ACC112 (cell line): ENCODE measurements around the gene SMCO4.

Source experiments
- H2AFZ ChIP-seq: fragments of 200-600 bp; sonication (generic); one replicate; pipeline ENCODE4 v1.6.0; 2017; ENCODE audit warnings: antibody characterized with exemption, low read length; ENCODE audit not compliant: unreplicated experiment
- H3K27ac ChIP-seq: fragments of 200-600 bp; sonication (generic); 2 replicates; pipeline ENCODE4 v1.5.1; 2014; ENCODE audit warnings: low read depth, mild to moderate bottlenecking, antibody characterized with exemption, low read length, moderate library complexity
- H3K27me3 ChIP-seq: fragments of 200-600 bp; sonication (generic); 2 replicates; pipeline ENCODE4 v1.6.1; 2014; ENCODE audit warnings: mild to moderate bottlenecking, antibody characterized with exemption, low read length, moderate library complexity, mixed read lengths; ENCODE audit not compliant: insufficient read depth
- H3K36me3 ChIP-seq: fragments of 200-600 bp; sonication (generic); 2 replicates; pipeline ENCODE4 v1.6.1; 2016; ENCODE audit warnings: mild to moderate bottlenecking, antibody characterized with exemption, low read length, moderate library complexity, mixed read lengths; ENCODE audit not compliant: insufficient read depth
- H3K4me1 ChIP-seq: fragments of 200-600 bp; sonication (generic); one replicate; pipeline ENCODE4 v1.6.1; 2016; ENCODE audit warnings: low read length, mixed read lengths; ENCODE audit not compliant: insufficient read depth, unreplicated experiment, control insufficient read depth
- H3K4me3 ChIP-seq: fragments of 200-600 bp; sonication (generic); 2 replicates; pipeline ENCODE4 v1.5.1; 2014; ENCODE audit warnings: mild to moderate bottlenecking, low read depth, low read length
- H3K79me2 ChIP-seq: fragments of 200-600 bp; sonication (generic); one replicate; pipeline ENCODE4 v1.6.0; 2016; ENCODE audit warnings: low read length; ENCODE audit not compliant: control insufficient read depth, unreplicated experiment, insufficient read depth

The SMCO4 gene

DNA sequence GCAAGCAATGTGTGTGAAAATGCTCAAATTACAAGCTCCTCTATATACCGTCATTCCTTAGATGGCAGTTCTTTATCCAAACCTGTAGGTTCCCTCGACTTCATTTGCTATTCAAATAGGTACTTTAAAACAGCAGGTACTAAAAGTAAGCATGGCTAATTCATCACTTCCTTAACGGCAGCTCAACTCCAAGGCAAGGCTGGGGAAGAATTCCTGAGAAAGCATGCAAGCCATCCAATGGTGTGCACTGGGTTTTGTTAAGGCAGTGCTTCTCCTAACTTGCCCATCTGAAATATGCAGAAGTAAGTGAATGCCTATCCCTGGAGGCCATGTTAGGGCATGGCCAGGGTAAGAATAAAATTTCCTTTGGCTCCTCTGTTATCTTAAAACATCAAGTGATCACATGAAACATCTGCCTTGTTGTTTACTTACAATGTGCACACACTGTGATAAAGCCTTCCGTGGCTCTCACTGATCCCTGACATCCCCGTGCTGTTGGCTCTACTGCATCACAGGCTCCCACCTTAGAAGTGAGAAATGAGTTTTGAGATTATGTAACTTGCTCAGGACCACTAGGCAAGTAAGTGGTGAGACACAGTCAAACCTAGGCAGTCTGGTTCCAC, 52.1 kb downstream of the SMCO4 start:
- Histone ChIP-seq H3K27ac (no peak overlapping the region), H3K4me3 (no peak overlapping the region), H3K4me1 (no peaks in the 10 kb centered on the region), H3K36me3 (no peaks in the 10 kb centered on the region), H3K79me2 (no peaks in the 10 kb centered on the region), H3K27me3 (no peaks in the 10 kb centered on the region), H2AFZ (no peak overlapping the region)

DNA sequence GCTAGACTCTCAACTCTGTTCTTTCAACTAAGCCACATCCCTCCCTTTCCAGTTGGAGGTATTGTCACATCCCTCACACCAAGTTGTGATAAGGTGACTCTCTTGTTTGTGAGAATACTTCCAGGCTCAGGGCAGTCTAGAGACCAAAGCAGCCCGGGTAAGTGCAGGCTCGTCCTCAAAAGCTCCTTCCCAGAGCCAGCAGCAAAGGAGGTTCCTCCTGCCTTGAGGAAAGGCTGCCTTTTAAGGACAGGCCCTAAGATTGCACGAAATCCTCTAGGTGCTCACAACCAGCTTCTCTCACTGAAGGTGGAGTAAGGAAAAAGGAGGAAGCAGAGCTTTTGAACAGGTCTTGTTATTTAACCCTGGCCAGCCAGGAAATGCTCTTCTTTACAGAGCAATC, 53.4 kb downstream of the SMCO4 start:
- Histone ChIP-seq H3K79me2 (no peaks in the 10 kb centered on the region), H3K36me3 (no peaks in the 10 kb centered on the region), H3K4me1 (no peaks in the 10 kb centered on the region), H3K4me3 (no peak overlapping the region), H3K27ac (no peak overlapping the region), H3K27me3 (no peaks in the 10 kb centered on the region), H2AFZ (no peak overlapping the region)

DNA sequence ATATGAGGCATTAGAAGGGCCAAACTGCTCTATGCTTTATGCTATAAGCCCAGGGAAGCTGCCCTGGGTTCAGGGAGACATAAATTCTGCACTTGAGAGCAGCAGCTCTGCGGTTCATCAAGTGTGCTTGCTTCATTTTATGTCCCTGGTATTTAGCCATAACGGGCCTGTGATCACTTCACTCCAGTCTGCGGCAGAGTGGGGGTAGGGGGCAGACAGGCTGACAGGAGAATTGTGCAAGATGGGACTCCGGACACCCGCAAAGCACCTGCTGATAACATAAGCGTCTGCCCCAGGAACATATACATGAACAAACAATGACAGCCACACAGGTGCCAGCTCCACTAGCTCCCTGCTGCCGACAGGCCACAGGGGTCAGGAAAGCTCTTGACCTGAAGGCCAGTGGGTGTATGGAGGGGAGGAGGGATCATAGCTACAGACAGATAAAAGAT, 56.1 kb downstream of the SMCO4 start:
- Histone ChIP-seq H3K79me2 (no peaks in the 10 kb centered on the region), H3K36me3 (no peaks in the 10 kb centered on the region), H3K27me3 (no peaks in the 10 kb centered on the region), H3K4me1 (no peaks in the 10 kb centered on the region), H2AFZ (no peak overlapping the region), H3K4me3 (no peak overlapping the region), H3K27ac (no peak overlapping the region)

DNA sequence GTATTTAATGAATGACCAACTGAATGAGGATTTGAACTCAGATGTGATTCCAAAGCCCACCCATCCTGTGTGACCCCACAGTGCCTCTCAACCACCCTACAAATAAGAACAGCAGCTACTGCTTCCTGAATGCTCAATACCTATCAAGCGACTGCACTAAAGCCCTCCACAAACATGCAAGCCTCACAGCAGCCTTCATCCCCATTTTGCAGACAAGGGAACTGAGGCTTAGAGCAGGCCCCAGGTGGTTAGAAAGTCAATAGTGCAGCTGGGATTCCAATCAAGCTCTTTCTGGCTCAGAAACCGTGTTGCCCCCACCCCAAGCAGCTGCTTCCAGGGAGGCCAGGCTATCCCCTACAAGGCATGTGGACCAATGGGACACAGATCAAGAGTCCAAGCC, 57.2 kb downstream of the SMCO4 start:
- no peaks in the 10 kb centered on the region for H3K4me1 ChIP-seq
- no peak overlapping the region for H2AFZ ChIP-seq
- no peaks in the 10 kb centered on the region for H3K36me3 ChIP-seq
- H3K4me3 ChIP-seq = no peak overlapping the region
- no peaks in the 10 kb centered on the region for H3K79me2 ChIP-seq
- no peaks in the 10 kb centered on the region for H3K27me3 ChIP-seq
- no peak overlapping the region for H3K27ac ChIP-seq

DNA sequence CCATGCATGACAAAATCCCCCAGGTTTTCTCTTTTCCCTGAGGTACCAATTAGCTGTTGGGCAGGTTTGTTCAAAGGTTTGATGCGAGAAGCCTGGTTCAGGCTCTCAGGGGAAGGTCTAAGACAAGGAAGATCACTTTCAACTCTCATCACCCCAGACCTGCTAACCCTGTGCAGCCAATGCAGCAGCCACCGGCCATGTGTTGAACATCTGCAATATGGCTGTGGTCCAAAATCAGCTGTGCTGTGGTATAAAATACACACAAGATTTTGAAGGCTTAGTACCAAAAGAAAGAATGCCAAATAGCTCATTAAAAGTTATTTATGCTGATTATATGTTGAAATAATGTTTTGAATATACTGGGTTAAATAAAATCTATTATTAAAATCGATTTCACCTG, 58.5 kb downstream of the SMCO4 start:
- no peaks in the 10 kb centered on the region for H3K4me1 ChIP-seq
- no peaks in the 10 kb centered on the region for H3K79me2 ChIP-seq
- H3K27me3 ChIP-seq = no peaks in the 10 kb centered on the region
- no peak overlapping the region for H3K27ac ChIP-seq
- H3K4me3 ChIP-seq = no peak overlapping the region
- H3K36me3 ChIP-seq = no peaks in the 10 kb centered on the region
- no peak overlapping the region for H2AFZ ChIP-seq

DNA sequence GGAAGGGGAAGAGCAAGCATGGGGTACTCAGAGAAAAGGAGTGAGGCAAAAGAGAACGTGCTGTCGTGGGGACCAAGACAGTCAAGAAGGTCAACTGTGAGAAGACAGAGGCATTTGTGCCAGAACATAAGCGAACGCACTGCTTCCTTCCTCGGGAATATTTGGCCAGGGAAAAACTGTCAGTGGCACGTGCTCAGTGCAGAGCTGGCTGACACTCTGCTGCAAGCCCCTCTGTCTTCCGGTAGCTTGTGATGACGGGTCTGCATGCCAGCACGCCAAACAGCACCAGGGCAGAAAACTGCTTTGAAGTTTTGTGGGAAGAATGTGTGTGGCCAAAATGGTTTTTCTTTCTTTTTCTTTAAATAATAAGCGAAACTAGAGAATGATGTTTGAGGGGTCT, 60.6 kb downstream of the SMCO4 start:
- H3K27me3 ChIP-seq = no peaks in the 10 kb centered on the region
- no peaks in the 10 kb centered on the region for H3K4me1 ChIP-seq
- H2AFZ ChIP-seq = no peak overlapping the region
- H3K4me3 ChIP-seq = no peak overlapping the region
- no peak overlapping the region for H3K27ac ChIP-seq
- no peaks in the 10 kb centered on the region for H3K36me3 ChIP-seq
- H3K79me2 ChIP-seq = no peaks in the 10 kb centered on the region

DNA sequence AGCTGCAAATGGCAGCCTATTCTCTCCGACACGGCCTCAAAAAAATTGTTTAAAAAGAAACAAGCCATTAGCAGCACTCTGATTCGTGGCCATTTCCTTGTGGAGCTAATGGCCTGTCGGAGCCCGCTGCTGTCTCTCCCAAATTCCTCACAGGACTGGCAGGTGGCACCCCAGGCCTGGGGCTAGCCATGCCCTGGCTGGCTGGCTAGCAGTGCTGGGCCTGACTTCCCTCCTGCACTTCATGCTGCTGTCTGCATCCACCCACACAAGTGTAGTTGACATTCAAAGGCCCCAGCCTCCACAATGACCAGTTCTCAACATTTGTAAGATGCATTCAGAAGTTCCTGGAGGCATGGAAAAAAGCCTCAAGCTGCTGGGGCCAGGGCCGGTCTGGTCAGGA, 61.5 kb downstream of the SMCO4 start:
- no peak overlapping the region for H2AFZ ChIP-seq
- H3K27ac ChIP-seq = no peak overlapping the region

DNA sequence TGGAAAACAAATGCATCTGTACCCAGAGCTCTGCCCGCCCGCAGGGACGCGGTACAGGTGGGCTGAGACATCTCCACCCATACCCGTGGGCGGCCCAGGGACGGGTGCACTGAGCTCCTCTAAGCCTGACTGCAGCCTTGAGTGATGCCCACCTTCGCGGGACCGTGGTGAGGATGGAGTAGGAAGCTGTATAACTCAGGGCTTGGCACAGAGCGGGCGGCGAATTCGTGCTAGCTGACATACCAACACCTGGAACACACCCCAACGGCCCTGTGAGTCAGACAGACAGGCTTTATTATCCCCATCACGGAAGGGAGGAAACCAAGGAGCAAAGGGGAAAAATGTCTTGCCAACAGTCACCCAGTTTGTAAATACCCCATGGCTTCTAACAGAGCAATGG, 61.9 kb downstream of the SMCO4 start:
- Histone ChIP-seq H3K27ac (no peak overlapping the region), H3K4me3 (no peak overlapping the region), H2AFZ (no peak overlapping the region), H3K36me3 (no peaks in the 10 kb centered on the region), H3K27me3 (no peaks in the 10 kb centered on the region), H3K79me2 (no peaks in the 10 kb centered on the region), H3K4me1 (no peaks in the 10 kb centered on the region)

More for the DNA sequence above, 61.5 kb downstream of the SMCO4 start:
- no peaks in the 10 kb centered on the region for H3K79me2 ChIP-seq
- no peaks in the 10 kb centered on the region for H3K27me3 ChIP-seq
- no peak overlapping the region for H3K4me3 ChIP-seq
- H3K4me1 ChIP-seq = no peaks in the 10 kb centered on the region
- no peaks in the 10 kb centered on the region for H3K36me3 ChIP-seq

DNA sequence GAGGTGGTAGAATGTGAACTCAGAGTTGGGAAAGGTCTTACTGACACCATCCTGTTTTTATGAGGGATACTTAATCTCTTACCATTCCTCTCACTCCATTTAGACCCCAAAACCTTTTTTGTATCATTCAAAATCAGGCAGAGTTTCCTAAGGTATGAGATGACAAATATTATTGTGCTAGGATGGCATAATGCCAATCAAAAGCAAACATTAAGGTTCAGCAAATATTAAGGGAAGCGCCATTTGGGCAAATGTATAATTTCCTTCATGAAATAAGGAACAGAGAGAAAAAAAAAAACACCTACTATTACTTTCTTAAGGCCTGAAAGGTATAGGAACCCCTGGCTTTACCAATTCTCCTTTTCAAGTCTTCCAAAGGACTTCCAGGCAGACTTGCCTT, 62.4 kb downstream of the SMCO4 start:
- Histone ChIP-seq H3K36me3 (no peaks in the 10 kb centered on the region), H3K79me2 (no peaks in the 10 kb centered on the region), H3K4me3 (no peak overlapping the region), H3K4me1 (no peaks in the 10 kb centered on the region), H2AFZ (no peak overlapping the region), H3K27ac (no peak overlapping the region), H3K27me3 (no peaks in the 10 kb centered on the region)

DNA sequence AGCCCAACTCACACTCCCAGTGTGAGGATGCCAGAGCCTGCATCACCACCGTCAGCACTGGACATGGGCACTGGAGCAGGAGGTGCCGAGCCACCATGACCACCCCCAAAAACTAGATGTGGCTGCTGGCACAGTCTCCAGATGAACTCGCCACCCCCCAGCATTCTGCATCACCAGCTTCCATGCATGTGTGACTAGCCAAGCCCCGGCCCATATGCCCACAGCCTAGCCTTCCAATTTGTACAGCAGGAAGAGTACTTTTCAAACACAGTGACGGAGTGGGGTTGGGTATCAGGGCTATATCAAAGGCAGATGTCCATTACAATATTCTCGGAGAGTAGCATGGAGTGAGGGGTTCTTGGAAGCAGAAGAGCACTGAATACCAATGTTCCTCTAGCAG, 62.9 kb downstream of the SMCO4 start:
- Histone ChIP-seq H3K4me1 (no peaks in the 10 kb centered on the region), H3K27ac (no peak overlapping the region), H3K27me3 (no peaks in the 10 kb centered on the region), H2AFZ (no peak overlapping the region), H3K4me3 (no peak overlapping the region), H3K36me3 (no peaks in the 10 kb centered on the region), H3K79me2 (no peaks in the 10 kb centered on the region)

DNA sequence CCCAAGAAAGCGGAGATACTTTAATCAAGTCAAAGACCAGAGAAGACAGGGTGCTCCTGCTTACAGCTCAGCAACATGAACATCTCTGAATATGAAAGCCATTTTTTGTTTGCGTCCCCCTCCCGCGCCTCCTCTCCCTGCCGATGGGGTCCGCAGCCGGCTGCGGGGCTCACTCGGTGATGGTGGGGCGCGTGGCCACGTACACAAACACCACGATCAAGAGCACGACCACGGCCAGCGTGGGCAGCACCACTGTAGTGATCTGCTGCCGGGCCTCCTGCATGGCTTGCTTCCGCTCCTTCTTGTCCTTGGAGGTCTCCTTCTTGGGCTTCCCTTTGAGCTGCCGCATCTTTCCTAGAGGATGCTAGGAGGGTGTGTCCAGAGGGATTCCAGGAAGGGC, 64.3 kb downstream of the SMCO4 start:
- Histone ChIP-seq H2AFZ (no peak overlapping the region), H3K27me3 (no peaks in the 10 kb centered on the region), H3K79me2 (no peaks in the 10 kb centered on the region), H3K4me1 (no peaks in the 10 kb centered on the region), H3K27ac (no peak overlapping the region), H3K36me3 (no peaks in the 10 kb centered on the region), H3K4me3 (no peak overlapping the region)
